Hematopoietic multipotent progenitor cell treated with erythropoietin and hydrocortisone succinate and interleukin-3 and kit ligand, for 15 days (in vitro differentiated cells): ENCODE data around the gene PGF.

ENCODE experiments used
- DNase-seq: peaks from one replicate; pipeline ENCODE4 v3.0.0-alpha.2; 2015; ENCODE audit warnings: low spot score

Gene PGF

GRCh38 chr14:74898694-74899093 is 56.7 kb downstream of the PGF start:
- DNase-seq, result no peak

DNA sequence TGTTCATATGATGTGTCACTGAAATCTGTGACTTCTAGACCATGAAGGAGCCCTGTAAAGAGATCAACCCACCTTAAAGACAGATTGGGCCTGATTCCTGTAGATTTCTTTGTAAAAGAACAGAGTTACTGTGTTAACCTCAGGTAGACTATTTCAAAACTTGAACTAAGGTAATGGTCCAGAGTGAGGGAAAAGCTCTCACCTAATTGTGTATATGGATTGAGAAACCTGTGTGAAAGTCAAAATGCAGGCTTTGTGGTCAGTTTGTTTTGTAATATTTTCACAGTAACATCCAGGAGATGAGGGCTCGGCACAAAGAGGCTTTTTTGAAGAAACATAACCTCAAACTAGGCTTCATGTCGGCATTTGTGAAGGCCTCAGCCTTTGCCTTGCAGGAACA is 57.3 kb downstream of the PGF start:
- DNase-seq, result no peak

DNA sequence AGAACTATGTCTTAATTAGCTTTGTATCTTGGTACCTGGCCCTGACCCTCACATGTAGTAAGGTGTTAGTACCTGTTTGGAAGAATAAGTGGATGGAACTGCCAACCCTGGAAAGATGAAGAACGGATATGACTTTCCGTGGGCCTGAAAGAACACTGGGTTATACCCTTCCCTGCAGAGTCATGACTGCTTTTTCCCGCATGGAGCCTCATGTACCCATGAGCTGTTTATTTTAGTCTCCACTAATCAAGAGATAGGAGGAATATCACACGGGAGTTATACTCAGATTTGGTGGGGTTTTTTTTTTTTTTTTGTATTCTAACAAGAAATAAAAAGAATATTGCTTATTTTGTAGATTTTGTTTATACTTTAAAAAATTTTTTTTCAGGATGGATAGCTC is 57.8 kb downstream of the PGF start:
- no peak for DNase-seq

DNA sequence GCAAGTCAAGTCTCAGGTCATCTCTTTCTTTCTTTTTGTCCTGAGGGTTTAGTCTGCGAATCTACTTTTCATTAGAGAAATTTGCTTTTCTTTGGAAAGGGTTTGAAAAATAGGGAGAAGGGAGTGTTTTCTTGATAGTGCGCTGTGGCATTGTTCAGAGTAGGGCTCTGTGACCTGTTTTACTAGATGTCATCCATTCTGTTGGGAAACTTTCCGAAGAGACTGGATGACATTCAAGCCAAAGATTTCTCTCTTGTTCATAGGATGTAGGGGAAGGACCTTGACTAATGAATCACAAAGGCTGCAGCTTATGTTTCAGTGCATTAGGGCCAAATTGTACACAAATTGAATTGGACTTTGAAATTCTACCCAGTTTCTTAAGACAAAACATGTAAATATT is 59.0 kb downstream of the PGF start:
- DNase-seq, result no peak

DNA sequence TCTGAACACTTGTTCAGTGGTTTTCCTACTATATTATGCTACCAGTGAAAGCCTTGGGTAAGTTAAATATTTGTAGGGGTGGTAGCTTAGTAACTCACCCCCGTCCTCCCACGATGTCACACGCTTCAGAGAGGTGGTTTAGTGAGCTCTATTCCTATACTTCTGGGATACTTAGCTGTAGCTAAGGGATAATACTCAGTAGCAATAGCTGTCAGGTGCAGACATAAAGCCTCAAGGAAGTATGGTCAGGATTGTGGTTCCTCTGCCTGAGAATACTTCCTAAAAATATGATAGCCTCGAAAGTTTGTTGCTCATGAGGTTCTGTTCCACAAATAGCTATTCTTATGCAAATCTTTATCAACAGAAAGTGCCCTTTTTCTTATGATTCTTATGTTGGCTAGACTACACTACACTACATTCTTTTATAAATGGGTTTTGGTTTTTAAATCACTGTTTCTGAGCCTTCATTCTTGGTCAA is 61.7 kb downstream of the PGF start:
- no peak for DNase-seq

GRCh38 chr14:74892745-74893144 is 62.7 kb downstream of the PGF start:
- no peak for DNase-seq

GRCh38 chr14:74891870-74892269 is 63.5 kb downstream of the PGF start:
- no peak for DNase-seq
